ENCODE results near the gene ENO3.
"Not testable (repeated sequence)": the region's sequence is repeated elsewhere in the genome, so short reads cannot be mapped to it uniquely, and the experiment has no call there.

ENO3 gene
- 10.0 to 14.8 (median 13.3) reads per million in 4 donors for total RNA-seq

- DNase-seq = no peak
These were observed at the start of gene ENO3 for GRCh38 chr17:4950746-4951204. TSS of gene ENO3 (plus strand) at chr17:4951119. CDS start at chr17:4951830, 711 bp downstream.

GRCh38 chr17:4901648-4902344 lies 49.1 kb upstream of the ENO3 start:
- peak in 1 of 5 donors; percentile 19 for DNase-seq

GRCh38 chr17:4902540-4902939 lies 48.4 kb upstream of the ENO3 start:
- DNase-seq = no peak

DNA sequence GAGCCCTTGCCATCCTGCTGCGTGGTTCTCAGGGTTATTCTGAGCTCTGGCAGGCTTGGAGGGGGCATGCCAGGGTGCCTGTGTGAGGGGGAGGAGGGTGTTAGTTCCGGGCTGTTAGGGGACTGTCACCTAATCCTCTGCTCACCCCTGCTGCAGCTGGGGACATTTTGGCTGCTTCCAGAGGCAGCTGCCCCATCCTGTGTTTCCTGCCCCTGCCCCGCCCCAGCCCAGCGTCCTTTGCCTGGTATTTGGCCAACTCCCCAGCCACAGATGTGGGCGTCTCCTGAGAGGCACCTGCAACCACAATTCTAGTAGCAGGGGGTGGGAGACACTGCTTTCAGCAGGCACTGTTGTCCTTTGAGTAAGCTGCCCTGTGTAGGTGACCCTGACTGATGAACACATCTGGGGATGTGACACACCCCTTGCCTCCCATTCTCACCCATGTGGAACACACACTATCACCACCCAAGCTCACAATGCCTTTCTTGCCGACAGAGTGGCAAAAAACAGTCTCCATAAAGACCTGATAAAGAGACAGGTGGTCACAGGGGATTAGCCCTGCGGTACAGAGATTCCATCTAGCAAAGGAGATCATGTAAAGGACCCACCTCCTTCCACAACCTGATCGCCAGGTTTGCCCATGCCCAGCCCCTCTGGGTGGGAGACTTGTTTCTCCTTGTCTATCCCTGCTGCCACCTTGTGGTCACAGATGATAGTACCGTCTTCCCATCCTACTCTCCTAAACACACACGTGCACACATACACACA lies 47.7 kb upstream of the ENO3 start, which contains the start of gene CHRNE:
Gene CHRNE (minus strand): TSS at position 48 of the 768 bp plus-strand sequence. CDS start 35 bp downstream, at position 13.
- peak; percentile 46 to 78 (median 67) for DNase-seq

DNA sequence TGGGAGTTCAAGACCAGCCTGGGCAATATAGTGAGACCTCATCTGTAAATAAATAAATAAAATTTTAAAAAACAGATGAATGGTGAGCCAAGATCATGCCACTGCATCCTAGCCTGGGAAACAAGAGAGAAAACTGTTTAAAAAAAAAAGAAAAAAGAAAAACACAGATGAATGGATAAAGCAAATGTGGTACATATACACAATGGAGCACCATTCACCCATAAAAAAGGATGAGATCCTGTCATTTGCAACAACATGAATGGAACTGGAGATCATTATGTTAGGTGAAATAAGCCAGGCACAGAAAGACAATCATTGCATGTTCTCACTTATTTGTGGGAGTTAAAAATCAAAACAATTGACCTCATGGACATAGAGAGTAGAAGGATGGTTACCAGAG lies 44.3 kb upstream of the ENO3 start:
- not testable (repeated sequence) for DNase-seq

- no peak for DNase-seq
These were observed 42.6 kb upstream of the ENO3 start for GRCh38 chr17:4908301-4908700.

- DNase-seq = peak; percentile 46 to 85 (median 60)
These were observed 42.0 kb upstream of the ENO3 start for GRCh38 chr17:4908711-4909496.

DNA sequence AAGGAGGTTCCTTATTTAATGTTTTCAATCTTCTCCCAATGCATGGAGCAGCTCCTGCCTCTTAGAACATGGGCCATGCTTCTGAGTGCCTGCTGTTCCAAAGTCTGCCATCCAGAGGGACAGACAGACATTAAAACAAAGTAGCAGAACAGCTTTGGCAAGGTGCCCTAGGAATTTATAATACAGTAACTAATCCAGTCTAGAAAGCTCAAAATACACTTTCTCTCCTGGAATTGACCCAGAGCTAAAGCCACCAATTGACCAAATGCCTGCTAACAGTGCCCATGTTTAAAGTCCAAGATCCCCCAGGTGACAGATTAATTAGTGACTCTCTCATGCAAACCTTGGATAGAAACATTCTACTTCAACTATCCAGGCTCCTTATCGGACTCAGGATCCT lies 36.9 kb upstream of the ENO3 start:
- no peak for DNase-seq

DNA sequence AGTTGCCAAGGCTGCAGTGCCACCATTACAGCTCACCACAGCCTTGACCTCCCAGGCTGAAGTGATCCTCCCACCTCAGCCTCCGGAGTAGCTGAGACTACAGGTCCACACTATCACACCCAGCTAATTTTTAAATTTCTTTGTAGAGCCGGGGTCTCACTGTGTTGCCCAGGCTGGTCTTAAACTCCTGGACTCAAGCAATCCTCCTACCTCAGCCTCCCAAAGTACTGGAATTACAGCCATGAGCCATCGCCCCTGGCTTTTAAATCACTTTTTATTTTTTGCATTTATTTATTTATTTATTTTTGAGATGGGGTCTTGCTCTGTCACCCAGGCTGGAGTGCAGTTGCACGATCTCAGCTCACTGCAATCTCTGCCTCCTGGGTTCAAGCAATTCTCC lies 36.4 kb upstream of the ENO3 start:
- DNase-seq = not testable (repeated sequence)

- no peak for DNase-seq
These were observed 31.3 kb upstream of the ENO3 start for GRCh38 chr17:4919511-4920047.

DNA sequence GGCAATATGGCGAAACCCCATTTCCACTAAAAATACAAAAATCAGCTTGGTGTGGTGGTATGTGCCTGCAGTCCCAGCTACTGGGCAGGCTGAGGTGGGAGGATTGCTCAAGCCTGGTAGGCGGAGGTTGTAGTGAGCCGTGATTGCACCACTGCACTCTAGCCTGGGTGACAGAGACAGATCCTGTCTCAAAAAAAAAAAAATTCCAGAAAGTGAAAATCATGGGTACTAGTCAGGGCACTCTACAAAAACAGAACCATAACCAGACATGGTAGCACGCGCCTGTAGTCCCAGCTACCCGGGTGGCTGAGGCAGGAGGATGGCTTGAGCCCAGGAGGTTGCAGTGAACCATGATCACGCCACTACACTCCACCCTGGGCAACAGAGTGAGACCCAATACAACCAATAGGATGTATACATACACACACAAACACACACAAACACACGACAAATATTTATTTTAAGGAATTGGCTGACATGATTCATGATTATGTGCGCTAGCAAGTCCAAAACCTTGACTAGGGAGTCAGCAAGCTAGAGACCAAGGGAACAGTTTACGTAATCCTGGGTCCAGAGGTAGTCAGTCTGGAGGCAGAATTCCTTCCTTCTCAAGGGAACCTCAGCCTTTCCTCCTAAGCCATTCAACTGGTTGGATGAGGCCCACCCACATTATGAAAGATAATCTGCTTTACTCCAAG lies 30.4 kb upstream of the ENO3 start:
- no peak for DNase-seq

- no peak for DNase-seq
These were observed 29.6 kb upstream of the ENO3 start for GRCh38 chr17:4921320-4921719.

DNA sequence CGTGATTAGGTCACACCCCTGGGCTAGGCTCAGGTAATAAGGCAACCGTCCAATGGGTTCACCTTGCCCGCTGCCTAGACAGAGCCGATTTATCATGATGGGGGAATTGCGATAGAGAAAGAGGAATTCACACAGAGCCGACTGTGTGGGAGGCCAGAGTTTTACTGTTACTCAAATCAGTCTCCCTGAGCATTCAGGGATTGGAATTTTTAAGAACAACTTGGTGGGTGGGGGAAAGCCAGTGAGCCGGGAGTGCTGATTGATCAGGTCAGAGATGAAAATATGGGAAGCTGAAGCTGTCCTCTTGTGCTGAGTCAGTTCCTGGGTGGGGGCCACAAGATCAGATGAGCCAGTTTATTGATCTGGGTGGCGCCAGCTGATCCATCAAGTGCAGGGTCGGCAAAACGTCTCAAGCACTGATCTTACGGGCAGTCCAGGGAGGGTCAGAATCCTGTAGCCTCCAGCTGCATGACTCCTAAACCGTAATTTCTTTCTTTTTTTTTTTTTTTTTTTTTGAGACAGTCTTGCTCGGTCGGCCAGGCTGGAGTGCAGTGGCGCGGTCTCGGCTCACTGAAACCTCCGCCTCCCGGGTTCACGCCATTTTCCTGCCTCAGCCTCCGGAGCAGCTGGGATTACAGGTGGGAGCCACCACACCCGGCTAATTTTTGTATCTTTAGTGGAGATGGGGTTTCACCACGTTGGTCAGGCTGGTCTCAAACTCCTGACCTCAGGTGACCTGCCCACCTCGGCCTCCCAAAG lies 24.2 kb upstream of the ENO3 start:
- DNase-seq = not testable (repeated sequence)

GRCh38 chr17:4928881-4929280 lies 22.0 kb upstream of the ENO3 start:
- no peak for DNase-seq

DNA sequence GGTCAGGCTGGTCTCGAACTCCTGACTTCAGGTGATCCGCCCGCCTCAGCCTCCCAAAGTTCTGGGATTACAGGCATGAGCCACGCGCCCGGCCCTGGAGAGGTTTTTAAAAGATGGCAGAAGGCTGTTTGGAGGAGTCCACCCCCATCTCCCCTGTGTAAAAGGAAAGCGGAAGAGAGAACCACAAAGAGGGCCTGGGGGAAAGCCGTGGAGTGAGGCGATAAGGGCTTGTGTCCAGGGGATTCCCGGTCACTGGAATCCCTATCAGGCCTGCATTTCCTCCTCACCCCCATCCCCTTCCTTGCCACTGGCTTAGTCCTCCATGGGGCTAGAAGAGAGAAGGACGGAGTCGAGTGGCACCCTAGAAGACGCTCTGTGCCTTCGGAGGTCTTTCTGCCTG lies 19.0 kb upstream of the ENO3 start, which contains the start of gene GP1BA:
Gene GP1BA (plus strand): TSS at position 315 of the 400 bp plus-strand sequence. CDS start 328 bp downstream, outside the sequence.
- DNase-seq = no peak

DNA sequence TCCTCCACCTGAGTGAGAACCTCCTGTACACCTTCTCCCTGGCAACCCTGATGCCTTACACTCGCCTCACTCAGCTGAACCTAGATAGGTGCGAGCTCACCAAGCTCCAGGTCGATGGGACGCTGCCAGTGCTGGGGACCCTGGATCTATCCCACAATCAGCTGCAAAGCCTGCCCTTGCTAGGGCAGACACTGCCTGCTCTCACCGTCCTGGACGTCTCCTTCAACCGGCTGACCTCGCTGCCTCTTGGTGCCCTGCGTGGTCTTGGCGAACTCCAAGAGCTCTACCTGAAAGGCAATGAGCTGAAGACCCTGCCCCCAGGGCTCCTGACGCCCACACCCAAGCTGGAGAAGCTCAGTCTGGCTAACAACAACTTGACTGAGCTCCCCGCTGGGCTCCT lies 18.2 kb upstream of the ENO3 start:
- DNase-seq = no peak

GRCh38 chr17:4933646-4934045 lies 17.3 kb upstream of the ENO3 start:
- no peak for DNase-seq

GRCh38 chr17:4934173-4934979 lies 16.5 kb upstream of the ENO3 start:
- DNase-seq = no peak

DNA sequence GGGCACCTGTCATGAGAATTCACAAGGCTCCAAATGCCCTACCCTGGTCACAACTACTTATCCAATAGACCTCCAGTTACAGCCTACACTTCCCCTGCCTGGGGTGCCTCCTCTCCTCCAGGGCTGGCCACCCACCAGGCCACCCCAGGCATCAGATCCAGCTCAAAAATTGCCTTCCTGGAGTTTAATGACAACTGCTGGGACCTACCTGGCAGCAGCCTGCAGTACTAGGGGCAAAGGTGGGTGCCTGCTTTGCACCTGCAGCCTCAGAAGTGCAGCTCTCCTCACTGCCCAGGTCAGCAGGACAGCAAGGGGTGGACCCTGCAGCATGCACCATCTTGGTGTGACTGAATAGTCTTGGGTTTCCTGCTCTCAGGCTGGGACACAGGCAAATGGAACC lies 15.3 kb upstream of the ENO3 start:
- no peak for DNase-seq

GRCh38 chr17:4936436-4936835 lies 14.5 kb upstream of the ENO3 start:
- DNase-seq = no peak
